T-helper 1 cell (primary cell): Measurements from ENCODE around the gene DET1.
A peak's percentile ranks its signal among the peaks of the same experiment; 100 is the strongest.
"Not testable (repeated sequence)": the region's sequence is repeated elsewhere in the genome, so short reads cannot be mapped to it uniquely, and the experiment has no call there.

ENCODE experiments used
- DNase-seq, 5 donors: peaks; one replicate each; pipeline ENCODE4 v3.0.0-alpha.2; 2012 to 2020

DET1 gene

DNA sequence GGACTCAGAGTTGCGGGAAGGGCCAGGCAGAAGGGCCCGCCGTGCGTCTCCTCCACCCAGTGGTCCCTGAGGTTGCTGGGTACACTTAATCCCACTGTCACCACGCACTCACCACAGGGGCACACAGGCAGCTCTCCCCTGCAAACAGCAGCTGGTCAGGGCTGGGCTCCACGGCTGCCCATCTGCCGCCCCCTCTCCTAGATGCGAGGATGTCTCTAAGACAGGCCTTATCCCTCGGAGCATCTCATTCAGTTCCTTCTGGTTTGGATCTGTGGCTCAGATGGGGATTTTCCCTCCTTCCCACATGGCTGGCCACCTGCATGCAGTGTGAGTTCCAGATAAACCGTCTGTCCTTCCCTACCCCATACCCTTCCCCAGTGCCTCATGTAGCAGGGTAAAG lies 52.6 kb downstream of the DET1 start:
- no peak for DNase-seq

DNA sequence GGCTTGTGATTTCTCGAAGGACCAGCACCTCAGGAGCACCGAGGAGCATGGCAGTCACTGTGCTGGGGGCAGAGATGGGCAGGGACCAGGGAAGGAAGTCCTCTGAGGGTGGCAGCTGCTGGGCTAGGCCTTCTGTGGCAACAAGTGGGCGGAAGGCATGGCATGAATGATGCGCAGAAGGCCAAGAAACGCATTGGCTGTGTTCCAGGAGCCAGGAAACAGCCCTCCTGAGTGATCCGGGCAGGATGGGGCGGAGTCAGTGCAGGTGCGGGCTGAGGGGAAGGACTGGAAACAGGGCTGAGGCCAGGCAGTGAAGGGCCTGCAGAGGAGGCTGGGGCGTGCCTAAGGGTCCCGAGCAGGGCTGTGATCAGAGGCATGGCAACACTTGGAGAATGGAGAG lies 55.3 kb downstream of the DET1 start:
- no peak for DNase-seq

DNA sequence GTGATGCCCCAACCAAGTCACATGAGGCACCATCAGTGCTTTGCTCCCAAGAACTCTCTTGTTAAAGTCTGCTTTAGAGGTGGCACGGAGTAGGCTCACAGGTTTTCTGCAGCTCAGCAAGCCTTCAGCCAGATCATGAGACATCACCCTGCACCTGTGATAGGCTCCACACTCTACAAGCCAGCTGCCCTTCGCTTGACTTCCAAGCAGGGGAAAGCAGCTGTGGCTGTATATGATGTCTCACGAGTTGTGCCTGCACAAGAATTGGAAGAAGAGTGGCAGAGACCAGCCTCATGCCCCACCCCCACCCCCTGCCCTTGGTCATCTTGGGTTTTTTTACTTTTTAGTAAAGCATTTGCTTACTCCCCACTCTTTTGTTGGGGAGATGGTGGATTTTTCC lies 56.4 kb downstream of the DET1 start:
- no peak for DNase-seq

DNA sequence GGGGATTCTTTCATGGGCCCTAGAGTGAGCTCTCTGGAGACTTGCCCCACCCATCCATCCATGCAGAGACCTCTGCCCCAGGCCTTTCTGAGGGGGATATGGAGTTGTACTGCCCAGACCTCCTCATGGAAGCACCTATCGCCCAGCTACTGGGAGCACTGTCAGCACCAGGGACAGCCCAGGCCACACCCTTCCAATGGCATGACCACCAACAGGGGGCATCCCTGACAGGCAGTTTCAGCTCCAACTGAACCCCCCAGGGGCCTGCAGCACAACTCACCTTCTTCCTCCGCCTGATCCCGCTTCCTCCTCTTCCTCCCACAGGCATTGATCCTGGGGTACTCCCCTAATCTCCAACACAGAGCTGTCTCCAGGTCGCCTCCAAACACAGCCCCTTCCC lies 57.2 kb downstream of the DET1 start:
- no peak for DNase-seq

DNA sequence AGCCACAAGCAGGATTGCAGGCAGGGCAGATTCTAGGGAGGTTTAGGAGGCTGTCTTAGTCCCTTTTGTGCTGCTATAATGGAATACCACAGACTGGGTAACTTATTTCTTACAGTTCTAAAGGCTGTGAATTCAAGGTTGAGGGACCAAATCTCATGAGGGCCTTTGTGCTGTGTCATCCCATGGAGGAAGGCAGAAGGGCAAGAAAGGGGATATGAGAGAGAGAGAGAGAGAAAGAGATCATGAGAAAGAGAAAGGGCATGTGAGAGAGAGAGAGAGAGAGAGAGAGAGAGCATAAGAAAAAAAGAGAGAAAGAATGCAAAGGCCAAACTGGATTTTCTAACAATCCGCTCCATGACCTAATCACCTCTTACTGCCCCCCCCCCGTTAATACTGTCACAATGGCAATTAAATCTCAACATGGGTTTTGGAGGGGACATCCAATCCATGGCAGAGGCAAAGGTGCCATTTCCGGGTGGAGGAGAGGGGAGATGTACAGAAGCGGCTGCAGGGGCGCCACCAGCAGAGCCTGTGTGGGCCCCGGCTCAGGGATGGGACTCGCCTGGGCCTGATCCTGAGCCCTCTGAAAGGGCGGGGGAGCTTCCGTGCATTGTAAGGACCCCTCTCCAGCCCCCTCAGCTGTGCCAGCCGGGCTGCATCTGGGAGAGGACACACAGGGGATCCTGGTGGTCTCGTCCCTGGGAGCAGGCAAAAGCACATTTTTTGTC lies 58.5 kb downstream of the DET1 start:
- DNase-seq: no peak

DNA sequence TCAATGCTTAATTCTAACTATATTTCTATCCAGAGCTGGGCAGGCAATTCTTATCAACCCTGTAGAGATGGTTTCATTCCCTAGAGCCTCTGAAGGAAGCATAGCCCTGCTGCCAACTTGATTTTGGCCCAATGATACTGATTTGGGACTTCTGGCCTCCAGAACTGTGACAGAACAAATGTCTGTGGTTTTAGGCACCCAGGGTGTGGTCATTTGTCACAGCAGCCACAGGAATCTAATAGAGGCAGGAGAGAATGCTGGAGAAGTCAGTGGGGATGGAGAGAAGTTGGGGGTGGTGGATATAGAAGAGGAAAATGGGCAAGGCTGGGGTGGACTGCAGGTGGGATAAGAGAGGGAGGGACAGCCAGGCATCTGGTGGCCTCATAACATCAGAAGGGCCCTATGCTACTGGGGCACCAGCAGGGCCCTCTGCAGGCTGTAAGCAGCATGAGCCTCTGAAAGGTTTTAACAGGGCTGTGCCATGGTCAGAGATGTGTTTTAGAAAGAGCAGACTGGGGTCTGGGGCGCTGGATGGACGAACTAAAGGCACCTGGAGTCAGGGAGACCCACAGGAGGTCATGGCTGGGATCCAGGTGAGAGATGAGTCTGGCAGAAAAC lies 59.2 kb downstream of the DET1 start:
- DNase-seq: no peak

DNA sequence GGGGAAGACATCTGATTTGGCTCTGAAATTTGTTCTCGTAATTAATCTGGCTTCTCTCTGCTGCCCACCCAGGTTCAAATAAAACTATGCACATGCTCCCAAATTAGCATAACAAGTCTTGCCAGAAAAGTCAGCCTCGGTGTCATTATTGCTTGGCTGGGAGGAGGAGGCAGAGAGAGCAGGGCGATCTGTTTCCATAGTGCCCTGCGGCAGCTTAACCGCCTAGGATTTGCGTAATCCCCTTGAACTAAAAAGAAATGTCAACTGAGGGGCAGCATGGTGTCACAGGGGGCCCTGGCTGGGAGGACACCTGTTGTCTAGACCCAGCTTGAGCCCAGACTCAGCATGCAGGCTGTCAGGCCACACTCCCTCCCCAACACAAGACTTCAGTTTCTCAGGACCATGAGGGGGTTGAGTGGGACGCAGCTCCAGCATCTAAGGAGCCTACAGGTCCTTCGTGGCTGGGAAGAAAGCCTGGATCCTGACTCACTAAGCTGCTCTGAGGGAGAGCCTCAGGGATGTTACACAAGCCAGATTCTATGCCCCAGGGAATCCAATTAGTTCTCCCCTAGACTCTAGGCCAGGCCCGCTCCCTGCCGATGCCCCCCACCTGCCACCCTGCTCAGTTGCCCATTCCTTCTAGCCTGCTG lies 61.7 kb downstream of the DET1 start:
- DNase-seq: no peak

DNA sequence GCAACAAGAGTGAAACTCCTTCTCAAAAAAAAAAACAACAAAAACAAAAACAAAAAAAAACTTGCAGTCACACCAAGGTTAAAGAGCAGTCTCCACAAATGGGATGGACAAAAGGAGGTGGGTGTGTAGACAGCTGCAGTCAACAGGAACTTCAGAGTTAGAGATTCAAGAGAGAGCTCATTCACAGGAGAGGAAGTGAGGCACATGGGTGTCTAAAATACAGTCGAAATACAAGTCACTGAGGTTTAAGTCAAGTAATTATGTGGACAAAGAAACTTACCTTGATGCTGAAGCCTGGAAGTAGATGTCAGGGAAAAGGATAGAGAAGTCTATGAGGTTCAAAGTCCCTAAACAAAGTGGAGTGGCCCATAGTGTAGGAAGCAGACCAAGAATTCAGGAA lies 64.2 kb downstream of the DET1 start:
- no peak for DNase-seq

DNA sequence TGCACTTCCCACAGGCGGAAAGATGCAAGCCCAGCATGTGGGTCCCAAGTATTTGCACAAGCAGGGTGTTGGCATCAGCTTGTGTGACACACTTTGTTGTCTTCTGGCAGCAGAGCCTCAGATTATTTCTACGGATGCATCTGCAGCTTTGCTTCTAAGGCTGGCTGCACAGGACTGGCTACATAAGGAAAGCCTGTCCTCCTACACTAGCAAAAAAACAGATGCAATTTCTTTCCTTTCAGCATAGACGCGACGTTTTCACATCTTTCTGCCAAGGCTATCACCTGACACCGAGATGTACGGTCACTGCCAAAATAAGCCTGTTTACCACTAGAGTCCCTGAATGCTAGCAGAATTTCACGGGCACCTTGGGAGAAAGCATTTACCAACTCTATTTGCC lies 65.5 kb downstream of the DET1 start:
- no peak for DNase-seq

DNA sequence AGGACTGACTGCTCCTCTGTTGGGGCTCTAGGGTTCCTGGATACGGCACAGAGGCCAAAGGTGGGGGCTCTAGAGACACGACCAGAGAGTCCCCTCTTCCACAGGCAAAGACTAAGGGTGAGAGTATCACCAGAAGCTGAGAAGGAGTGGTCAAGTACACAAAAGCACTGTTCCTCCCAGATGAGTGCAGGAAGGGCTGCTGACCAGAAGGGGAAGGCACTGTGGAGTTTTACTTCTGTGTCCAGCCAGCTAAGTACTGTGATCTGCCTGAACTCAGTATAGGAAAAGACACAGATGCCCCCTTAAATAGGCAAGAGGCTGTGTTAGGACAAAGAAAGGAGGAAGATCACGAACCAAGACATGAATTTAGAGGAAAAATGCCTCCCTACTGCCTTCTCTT lies 67.3 kb downstream of the DET1 start:
- no peak for DNase-seq

DNA sequence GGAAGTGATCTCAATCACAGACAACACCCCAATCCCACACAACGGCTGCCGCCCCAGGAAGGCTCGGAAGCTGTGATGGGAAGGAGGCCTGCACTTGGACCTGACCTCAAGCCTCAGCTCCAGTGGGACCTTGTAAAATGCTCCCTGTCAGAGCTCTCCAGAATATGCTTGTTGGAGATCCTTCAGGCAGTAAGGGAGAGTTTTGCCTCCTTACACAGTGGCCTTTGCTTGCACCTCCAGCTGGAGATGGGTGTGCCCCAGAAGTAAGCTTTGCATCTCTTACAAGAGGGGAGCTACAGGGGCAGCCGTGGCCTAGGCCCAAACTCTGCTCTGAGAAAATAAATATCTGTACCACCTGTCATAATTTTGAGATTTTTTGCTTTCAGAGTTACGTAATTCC lies 68.6 kb downstream of the DET1 start:
- DNase-seq: no peak

DNA sequence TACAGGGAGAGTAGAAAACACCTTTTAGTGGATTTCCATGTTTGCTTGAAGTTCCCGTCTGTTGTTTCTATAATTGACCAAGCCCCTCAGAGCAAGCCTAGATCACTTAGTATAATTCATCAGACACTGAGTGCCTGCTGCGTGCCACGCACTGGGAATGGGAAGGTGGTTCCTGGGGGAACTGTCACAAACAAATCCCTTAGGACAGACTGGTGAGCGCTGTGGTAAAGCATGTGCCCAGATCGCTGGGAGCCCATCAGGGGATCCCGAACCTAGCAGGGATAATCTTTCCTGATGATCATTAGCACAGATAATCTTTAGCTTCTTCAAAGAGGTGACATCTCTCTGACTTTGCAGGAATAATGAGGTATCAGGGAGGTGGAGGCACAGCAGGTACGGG lies 69.4 kb downstream of the DET1 start:
- no peak for DNase-seq

DNA sequence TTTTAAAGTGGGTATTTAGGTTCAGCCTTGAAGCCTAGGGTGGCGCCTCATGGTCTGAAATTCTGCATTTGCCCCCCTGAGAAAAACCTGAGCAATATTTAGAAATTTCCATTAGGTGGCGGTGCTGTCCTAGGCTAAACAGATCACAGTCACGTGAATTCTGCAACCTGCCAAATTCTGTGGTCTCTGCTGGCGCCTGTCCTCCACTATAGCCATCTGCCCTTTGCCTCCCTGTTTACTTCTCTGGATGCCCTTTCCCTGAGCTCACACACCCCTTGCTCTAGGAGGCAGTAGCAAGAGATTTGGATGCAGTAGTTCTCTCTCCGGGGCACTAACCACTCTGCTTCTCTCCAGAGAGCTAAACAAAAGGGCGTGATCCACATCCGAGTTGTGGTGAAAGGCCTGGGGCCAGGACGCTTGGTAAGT lies 69.8 kb downstream of the DET1 start:
- DNase-seq: peak in 1 of 5 donors; percentile 6

DNA sequence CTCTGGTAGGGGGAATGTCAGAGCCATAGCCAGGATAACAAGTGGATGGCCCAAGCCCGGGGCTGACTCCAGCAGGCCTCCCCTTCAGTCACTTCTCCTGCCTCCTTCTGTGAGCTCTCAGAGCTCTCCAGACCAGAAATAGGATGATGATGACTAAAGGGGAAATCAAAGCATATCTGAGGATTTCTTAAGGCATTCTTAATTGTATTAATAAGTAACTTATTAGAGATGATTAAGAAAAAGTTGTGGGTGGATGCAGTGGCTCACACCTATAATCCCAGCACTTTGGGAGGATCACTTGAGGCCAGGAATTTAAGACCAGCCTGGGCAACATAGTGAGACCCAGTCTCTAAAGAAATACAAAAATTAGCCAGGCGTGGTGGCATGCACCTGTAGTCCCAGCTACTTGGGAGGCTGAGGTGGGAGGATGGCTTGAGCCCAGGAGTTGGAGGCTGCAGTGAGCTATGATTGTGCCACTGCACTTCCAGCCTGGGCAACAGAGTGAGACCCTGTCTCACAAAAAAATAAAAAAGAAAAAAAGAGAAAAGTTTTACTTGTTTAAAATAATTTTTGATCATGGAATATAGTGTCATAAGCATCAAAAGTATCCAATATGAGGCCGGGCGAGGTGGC lies 72.7 kb downstream of the DET1 start:
- not testable (repeated sequence) for DNase-seq

DNA sequence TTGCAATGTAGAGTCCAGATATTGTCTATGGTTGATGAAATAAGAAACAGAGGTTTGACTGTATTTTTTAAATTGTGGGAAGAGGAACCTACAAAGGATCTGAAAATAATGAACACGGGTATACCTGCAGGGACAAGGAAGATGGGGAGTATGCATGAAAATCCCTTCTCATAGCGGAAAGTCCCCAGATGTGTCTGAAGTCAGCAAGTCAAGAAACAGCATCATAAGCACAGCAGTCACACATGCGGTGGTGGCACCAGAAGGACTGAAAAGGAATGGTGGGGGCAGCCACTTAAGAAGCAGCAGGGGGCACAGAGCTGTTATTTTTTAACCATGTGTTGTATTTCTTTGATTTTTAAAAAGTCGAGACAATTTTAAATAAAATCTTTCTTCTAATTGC lies 74.3 kb downstream of the DET1 start:
- DNase-seq: no peak

DNA sequence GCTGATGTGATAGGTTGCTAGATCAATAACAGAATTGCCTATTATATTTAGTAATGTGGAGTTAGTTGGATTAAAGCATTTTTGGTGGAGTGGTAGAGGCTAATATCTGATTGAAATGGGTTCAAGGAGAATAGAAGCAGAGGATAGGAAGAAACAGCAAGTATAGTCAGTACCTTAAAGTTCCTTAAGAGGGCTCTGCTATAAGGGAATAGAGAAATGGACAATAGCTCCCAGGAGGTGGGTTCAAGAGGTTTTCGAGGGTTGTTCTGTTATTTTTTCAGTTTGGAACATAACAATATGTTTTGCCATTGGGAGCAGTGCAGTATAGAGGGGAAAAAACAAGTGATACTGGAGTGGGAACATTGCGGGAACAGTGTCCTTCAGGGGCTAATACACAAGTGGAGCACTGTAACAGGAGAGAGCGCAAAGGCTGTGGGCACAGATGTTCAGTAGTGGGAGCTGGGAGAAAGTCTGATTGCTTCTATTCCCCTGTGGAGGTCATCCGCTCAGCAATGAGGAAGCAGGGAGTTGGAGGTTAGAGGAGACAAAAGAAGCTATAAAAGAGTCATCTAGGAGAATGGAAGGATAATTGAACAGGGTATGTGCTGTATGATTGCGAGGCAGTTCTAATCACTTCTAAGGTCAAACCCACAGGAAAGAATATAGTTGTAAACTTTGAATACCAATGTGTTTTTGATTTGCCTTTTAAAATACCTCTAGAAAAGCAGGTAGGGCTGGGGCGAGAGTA lies 75.7 kb downstream of the DET1 start:
- DNase-seq: no peak

DNA sequence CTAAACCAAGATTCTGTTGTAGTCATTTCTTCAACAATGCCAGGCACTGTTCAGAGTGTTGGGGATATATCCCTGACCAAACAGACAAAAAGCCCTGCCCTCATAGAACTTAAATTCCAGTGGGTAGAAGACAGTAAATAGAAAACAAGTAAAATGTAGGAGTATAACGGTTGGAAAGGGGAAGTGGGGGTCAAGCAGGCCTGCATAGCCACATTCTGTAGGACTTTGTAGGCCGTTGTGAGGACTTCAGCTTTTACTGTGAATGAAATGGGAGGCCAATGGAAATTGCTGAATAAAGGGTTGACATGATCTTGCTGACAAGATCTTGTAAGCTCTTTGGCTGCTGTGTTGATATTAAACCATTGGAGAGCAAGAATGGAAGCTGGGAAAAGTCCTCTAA lies 77.2 kb downstream of the DET1 start:
- DNase-seq: no peak

DNA sequence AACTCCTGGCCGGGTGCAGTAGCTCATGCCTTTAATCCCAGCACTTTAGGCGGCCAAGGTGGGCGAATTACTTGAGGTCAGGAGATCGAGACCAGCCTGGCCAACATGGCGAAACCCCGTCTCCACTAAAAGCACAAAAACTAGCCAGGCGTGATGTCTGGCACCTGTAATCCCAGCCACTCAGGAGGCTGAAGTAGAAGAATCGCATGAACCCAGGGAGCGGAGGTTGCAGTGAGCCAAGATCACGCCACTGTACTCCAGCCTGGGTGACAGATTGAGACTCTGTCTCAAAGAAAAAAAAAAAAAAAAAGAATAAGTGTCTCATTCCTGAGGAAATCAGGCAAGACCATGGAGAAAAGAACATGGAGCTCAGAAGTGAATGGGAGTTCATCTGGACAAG lies 77.8 kb downstream of the DET1 start:
- not testable (repeated sequence) for DNase-seq

DNA sequence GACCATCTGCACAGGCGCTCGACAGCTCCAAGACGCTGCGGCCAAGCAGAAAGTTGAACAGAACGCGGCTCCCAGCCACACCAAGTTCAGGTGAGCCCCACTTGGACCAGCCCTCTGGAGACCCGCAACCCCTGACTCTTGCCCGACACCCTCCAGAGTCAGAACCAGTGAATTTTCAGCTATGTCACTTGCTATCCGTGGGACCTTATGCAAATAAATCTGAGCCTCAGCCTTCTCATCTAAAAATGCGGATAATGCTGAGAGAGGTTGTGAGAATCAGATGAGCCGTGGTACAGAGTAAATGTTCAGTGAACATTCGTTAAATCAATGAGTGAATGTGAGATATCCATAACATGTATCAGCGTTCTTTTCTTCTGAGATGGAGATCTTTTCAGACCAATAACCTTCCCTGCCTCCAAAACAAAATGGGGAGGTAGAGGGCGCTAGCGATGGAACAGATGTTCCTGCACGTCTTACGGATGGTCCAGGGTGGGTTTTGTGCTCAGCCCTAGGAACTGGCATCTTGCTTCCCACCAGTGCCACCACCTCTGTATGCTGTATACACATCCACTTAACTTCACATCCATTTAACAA lies 78.4 kb downstream of the DET1 start:
- no peak for DNase-seq

DNA sequence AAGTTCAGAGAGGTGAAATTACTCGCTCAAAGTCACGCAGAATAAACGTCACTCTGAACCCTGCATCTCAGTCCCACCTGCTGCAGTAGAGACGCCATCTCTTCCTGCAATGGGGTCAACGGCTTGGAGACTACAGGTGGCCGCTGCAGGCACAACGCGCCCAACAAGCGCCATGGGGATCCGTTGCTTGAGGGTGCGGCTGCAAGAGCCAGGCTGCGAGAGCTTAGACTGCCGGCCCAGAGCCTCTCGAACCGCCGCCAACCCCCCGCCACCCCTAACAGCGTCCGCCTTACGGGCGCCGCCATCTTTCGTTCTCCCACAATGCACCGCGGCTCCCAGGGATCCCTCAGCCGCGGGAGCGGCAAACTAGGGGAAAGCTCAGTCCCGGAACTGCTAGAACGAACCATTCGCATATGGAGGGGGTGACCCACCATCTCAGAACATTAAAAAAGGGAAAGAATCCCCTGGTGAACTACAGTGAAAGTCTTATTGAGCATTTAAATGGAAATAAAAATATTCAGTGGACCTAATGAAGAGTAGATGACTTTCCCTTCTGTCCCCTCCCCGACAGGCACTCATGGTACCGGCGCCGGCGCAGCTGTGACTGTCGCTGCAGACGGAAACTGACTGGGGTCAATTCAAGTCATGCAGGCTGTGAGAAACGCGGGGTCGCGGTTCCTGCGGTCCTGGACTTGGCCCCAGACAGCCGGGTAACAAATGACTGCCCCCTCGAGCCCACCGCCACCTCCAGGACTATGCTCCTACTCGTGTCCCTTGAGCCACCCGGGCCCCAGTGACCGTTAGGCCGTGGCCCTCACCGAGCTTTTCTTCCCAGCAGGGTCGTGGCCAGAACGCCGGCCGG lies 79.2 kb downstream of the DET1 start, which contains the start of the genes MRPL46 and MRPS11:
MRPL46 (minus strand) TSS at position 316 of the 862 bp plus-strand sequence; CDS start at position 305, 11 bp downstream.
MRPS11 (plus strand) TSS at position 636 of the 862 bp plus-strand sequence; CDS start at position 646, 10 bp downstream.
- peak; percentile 76 to 90 (median 83) for DNase-seq

DNA sequence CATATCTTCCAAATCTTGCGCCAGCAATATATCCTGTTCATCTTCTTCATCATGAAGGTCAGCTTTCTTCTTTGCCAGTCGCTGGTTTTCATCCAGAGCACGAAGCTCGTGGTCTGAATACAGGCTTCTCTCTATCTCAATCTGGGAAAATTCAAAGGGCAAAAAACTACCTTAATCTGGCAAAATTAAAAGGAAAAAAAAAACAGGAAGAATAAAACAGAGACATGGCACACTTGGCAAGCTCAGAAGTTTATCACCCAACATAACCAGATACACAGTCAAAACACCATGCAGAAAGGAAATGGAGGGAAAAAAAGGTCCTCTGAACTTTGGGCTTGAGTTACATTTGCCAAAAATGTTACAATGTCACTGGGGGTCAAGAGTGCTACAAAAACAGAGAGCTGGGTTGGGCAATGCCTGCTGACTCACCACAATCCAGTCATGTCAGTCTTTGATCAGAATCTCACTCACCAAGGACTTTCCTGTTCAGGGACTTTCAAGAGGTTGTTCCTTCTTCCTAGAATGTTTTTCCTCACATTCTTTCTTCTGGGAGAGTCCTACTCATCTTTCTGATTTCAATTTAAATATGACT lies 80.8 kb downstream of the DET1 start:
- DNase-seq: no peak
